ENCODE results near the gene SSR3. TPM values are rescaled to one million over a fixed set of nuclear protein-coding genes. Genes with fewer than 3 reads are reported as not detected.

SSR3 gene
- total RNA-seq, 1 experiment from 2014 or later: 178 TPM

- Histone ChIP-seq H3K9me2 (replicated peaks; ENCODE audit: low read length) (no peaks in the 10 kb centered on the region), H3K4me3 (ENCODE audit: low read length) (no peak overlapping the region), H4K20me1 (ENCODE audit: low read length) (no peaks in the 10 kb centered on the region), H3F3A (ENCODE audit: low read length, unreplicated experiment) (no peaks in the 10 kb centered on the region), H3K27me3 (ENCODE audit: low read length) (no peaks in the 10 kb centered on the region), H3K36me3 (ENCODE audit: low read depth, low read length) (no peaks in the 10 kb centered on the region), H3K4me2 (ENCODE audit: low read length) (no peak overlapping the region), H3K9me3 (ENCODE audit: low read length) (no peaks in the 10 kb centered on the region), H3K27ac (ENCODE audit: low read length) (no peak overlapping the region), H2AFZ (ENCODE audit: low read length) (no peak overlapping the region), H3K9ac (ENCODE audit: low read length) (no peak overlapping the region), H3K4me1 (ENCODE audit: insufficient read depth, low read length) (no peaks in the 10 kb centered on the region; the same call in 1 of the 2 replicates), H3K79me2 (ENCODE audit: low read length) (no peaks in the 10 kb centered on the region)
- intact Hi-C loops (cut with micrococcal nuclease): no loop called here
- ChIA-PET CTCF (no interaction called here), POLR2A (ENCODE audit: unreplicated experiment) (interaction anchor here (0.6 kb wide), 1 partner anchor 25 kb away, joined by 3 read pairs; no protein-coding TSS in a partner anchor)
- no peak for DNase-seq
- TF ChIP-seq EZH2 (IDR thresholded peaks at IDR 0.05; ENCODE audit: low read length, unreplicated experiment) (no peak), CTCF (conservative IDR thresholded peaks at IDR 0.05; ENCODE audit: low read depth, low read length) (no peak), EZH2phosphoT487 (IDR thresholded peaks at IDR 0.05; ENCODE audit: borderline replicate concordance, low read length) (no peak)
- BruUV-seq (replicated peaks): no TSS peak
- no peak for ATAC-seq
These were observed 26.1 kb upstream of the SSR3 start for GRCh38 chr3:156581033-156581432.

GRCh38 chr3:156579427-156579851 lies 24.5 kb upstream of the SSR3 start:
- ChIA-PET POLR2A (ENCODE audit: unreplicated experiment) (no interaction called here), CTCF (no interaction called here)
- no peaks in the 10 kb centered on the region for H3K27me3 ChIP-seq (ENCODE audit: low read length)
- intact Hi-C loops (cut with micrococcal nuclease): no loop called here
- H2AFZ ChIP-seq (ENCODE audit: low read length): 0 out of 2 replicates have a peak overlapping the region, but pooled peaks have one; percentile 24
- no peak for ATAC-seq
- no peak overlapping the region for H3K4me3 ChIP-seq (ENCODE audit: low read length)
- TF ChIP-seq EZH2 (IDR thresholded peaks at IDR 0.05; ENCODE audit: low read length, unreplicated experiment) (no peak), EZH2phosphoT487 (IDR thresholded peaks at IDR 0.05; ENCODE audit: borderline replicate concordance, low read length) (no peak), CTCF (conservative IDR thresholded peaks at IDR 0.05; ENCODE audit: low read depth, low read length) (no peak)
- H3K9me3 ChIP-seq (ENCODE audit: low read length): no peaks in the 10 kb centered on the region
- H3K4me1 ChIP-seq (ENCODE audit: insufficient read depth, low read length): no peaks in the 10 kb centered on the region; the same call in 1 of the 2 replicates
- H3K79me2 ChIP-seq (ENCODE audit: low read length): no peaks in the 10 kb centered on the region
- no peaks in the 10 kb centered on the region for H4K20me1 ChIP-seq (ENCODE audit: low read length)
- no TSS peak for BruUV-seq (replicated peaks)
- no peaks in the 10 kb centered on the region for H3K36me3 ChIP-seq (ENCODE audit: low read depth, low read length)
- H3K27ac ChIP-seq (ENCODE audit: low read length): no peak overlapping the region
- DNase-seq: no peak
- H3K9me2 ChIP-seq (replicated peaks; ENCODE audit: low read length): no peaks in the 10 kb centered on the region
- H3K4me2 ChIP-seq (ENCODE audit: low read length): no peak overlapping the region
- H3K9ac ChIP-seq (ENCODE audit: low read length): no peak overlapping the region
- H3F3A ChIP-seq (ENCODE audit: low read length, unreplicated experiment): no peaks in the 10 kb centered on the region

- intact Hi-C loops (cut with micrococcal nuclease): no loop called here
- H3K79me2 ChIP-seq (ENCODE audit: low read length): no peaks in the 10 kb centered on the region
- TF ChIP-seq EZH2phosphoT487 (IDR thresholded peaks at IDR 0.05; ENCODE audit: borderline replicate concordance, low read length): no peak
- TF ChIP-seq CTCF (conservative IDR thresholded peaks at IDR 0.05; ENCODE audit: low read depth, low read length): no peak
- TF ChIP-seq EZH2 (IDR thresholded peaks at IDR 0.05; ENCODE audit: low read length, unreplicated experiment): no peak
- no peaks in the 10 kb centered on the region for H4K20me1 ChIP-seq (ENCODE audit: low read length)
- no peaks in the 10 kb centered on the region; the same call in 1 of the 2 replicates for H3K4me1 ChIP-seq (ENCODE audit: insufficient read depth, low read length)
- H3K9ac ChIP-seq (ENCODE audit: low read length): no peak overlapping the region
- DNase-seq (peak; percentile 53), ATAC-seq (peak; percentile 79)
- no peaks in the 10 kb centered on the region for H3K9me3 ChIP-seq (ENCODE audit: low read length)
- no peaks in the 10 kb centered on the region for H3K9me2 ChIP-seq (replicated peaks; ENCODE audit: low read length)
- H3F3A ChIP-seq (ENCODE audit: low read length, unreplicated experiment): no peaks in the 10 kb centered on the region
- no peaks in the 10 kb centered on the region for H3K36me3 ChIP-seq (ENCODE audit: low read depth, low read length)
- no peak overlapping the region for H2AFZ ChIP-seq (ENCODE audit: low read length)
- ChIA-PET CTCF (no interaction called here), POLR2A (ENCODE audit: unreplicated experiment) (no interaction called here)
- no peak overlapping the region for H3K4me3 ChIP-seq (ENCODE audit: low read length)
- no TSS peak for BruUV-seq (replicated peaks)
- H3K27me3 ChIP-seq (ENCODE audit: low read length): no peaks in the 10 kb centered on the region
- H3K4me2 ChIP-seq (ENCODE audit: low read length): no peak overlapping the region
- H3K27ac ChIP-seq (ENCODE audit: low read length): no peak overlapping the region
These were observed 22.8 kb upstream of the SSR3 start for GRCh38 chr3:156577736-156578135.
